ENCODE measurements around the gene IMMT.

Gene IMMT

DNA sequence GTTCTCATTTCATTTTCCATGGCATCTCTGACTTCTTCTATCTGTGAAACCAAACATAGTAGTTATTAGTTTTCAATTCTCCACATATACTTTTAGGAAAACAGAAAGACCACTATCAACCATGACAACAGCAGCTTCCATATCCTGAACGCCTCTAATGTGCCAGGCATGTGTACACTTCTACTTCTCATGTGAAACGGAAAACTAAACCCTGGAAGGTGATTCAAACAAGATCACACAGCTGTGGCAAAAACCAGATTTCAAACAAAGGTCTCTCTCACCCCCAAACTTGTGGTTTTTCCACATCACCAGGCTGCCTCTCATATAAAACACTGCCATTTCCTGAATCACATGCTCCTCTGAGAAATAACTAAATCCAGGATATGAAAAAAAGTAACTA lies 47.5 kb downstream of the IMMT start:
- in situ Hi-C loops (cut with HindIII; ENCODE audit: low sequenced_read_pairs): no loop called here

DNA sequence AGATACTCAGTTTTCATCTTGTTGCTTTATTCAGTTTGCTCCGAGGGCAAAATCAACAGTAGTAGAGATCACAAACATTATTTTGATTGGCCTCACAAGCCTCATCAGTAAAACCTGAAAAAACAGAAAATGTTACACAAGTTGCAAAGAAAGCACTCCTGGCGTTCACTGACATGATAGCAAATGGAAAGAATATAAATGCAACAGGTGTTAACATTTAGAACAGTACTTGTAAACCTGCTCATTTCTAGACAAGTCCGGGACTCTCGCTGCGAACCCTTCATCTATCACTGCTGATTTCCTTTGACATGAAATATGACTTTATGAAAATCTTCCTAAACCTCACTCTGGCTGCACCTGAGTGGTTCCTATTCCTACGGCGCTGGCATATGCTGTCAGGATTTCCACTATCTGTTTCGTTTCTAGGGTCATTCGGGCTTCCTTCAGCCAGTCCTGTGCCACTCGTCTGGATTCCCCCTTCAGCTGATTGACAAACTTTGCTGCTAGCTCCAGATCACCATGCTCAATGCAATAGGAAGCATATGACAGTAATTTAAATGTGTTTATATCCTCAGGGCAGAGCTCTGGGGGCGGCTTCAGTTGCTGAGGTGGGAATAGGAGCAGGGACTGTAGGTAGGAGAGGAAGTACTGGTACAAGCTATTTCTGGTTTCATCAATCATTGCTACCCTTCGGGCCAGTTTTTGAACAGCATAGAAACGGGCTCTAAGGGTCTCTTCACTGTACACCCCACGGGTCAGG lies 51.2 kb downstream of the IMMT start:
- in situ Hi-C loops (cut with HindIII; ENCODE audit: low sequenced_read_pairs): no loop called here

DNA sequence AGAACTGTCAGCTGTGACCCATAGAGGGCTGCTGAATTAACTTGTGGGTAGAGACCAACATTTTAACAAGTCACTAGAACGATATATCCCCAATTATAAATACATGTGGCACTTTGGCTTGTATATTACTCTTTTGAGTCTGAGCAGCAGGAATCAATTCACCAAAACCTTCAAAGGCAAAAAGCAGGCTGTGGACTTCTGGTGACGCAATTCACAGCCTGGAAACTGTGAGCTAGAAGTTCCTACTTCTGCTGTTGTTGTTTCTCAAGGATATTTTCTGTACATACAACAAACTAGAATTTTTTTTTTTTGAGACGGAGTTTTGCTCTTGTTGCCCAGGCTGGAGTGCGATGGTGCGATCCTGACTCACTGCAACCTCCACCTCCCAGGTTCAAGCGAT lies 52.0 kb downstream of the IMMT start:
- in situ Hi-C loops (cut with HindIII; ENCODE audit: low sequenced_read_pairs): no loop called here

GRCh38 chr2:86142436-86143257 lies 52.6 kb downstream of the IMMT start:
- in situ Hi-C loops (cut with HindIII; ENCODE audit: low sequenced_read_pairs): no loop called here

GRCh38 chr2:86140969-86141392 lies 54.3 kb downstream of the IMMT start:
- in situ Hi-C loops (cut with HindIII; ENCODE audit: low sequenced_read_pairs): no loop called here

GRCh38 chr2:86139981-86140380 lies 55.3 kb downstream of the IMMT start:
- in situ Hi-C loops (cut with HindIII; ENCODE audit: low sequenced_read_pairs): no loop called here

- in situ Hi-C loops (cut with HindIII; ENCODE audit: low sequenced_read_pairs): no loop called here
Observed at GRCh38 chr2:86138736-86139625, 56.3 kb downstream of the IMMT start.

- in situ Hi-C loops (cut with HindIII; ENCODE audit: low sequenced_read_pairs): no loop called here
Observed at GRCh38 chr2:86136141-86136540, 59.1 kb downstream of the IMMT start.

- in situ Hi-C loops (cut with HindIII; ENCODE audit: low sequenced_read_pairs): no loop called here
Observed at GRCh38 chr2:86135653-86136052, 59.6 kb downstream of the IMMT start.

DNA sequence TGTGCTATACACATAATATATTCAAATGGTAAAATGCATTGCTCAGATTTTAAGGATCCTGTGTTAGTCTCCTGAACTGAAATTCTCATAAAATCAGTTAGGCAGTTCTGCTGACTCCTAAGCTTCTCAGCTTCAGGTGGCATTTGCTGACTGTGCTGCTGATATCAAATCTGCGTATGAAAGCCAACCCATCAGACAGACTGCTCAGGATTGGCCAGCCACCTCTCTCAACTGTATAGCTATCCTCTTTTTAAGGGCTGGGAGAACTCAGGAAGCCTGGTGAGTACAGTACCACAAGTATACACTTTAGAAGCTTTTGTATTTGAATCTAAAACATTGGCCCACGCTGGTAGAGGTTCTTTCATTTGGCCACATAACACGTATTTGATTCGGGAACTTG lies 60.6 kb downstream of the IMMT start:
- in situ Hi-C loops (cut with HindIII; ENCODE audit: low sequenced_read_pairs): loop anchor here (5.0 kb wide), 1 partner anchor 48 kb away; no protein-coding TSS in a partner anchor

DNA sequence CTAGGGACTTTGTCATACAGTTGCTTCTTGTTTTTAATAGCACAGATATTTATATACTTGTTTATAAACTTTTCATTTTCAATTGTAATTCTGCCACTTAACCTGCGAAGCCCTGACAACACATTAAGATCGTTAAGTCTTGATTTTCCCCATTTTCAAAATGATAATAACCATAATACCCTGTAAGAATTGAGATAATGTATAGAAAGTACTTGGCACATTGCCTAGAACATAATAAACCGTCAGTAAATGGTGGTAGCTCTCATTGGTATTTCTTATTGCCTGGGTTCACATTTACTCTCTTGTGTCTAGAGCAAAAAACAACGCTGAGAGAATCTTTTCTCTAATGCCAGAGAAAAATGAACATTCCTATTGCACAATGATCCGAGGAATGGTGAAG lies 70.6 kb downstream of the IMMT start:
- in situ Hi-C loops (cut with HindIII; ENCODE audit: low sequenced_read_pairs): no loop called here

- in situ Hi-C loops (cut with HindIII; ENCODE audit: low sequenced_read_pairs): no loop called here
Observed at GRCh38 chr2:86123328-86123925, 71.8 kb downstream of the IMMT start.

- in situ Hi-C loops (cut with HindIII; ENCODE audit: low sequenced_read_pairs): no loop called here
Observed at GRCh38 chr2:86118130-86118529, 77.1 kb downstream of the IMMT start.

DNA sequence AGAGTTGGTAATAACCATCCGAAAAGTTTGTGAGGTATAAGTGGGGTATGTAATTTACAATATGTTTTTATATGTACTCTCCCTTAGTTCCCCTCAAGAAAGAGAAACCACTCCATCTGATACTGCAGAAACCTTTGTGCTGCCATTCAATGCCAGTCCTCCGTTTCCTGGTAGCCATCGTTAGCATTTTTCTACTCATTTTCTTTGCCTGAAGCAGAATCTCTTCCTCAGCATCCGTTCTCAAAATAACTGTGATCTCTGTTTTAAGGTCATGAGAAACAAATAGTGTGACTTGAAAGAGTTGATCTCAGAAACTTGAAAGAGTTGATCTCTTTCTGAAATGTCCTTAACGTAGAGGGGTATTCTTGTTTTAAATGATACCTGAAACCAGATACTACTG lies 88.2 kb downstream of the IMMT start:
- in situ Hi-C loops (cut with HindIII; ENCODE audit: low sequenced_read_pairs): no loop called here

DNA sequence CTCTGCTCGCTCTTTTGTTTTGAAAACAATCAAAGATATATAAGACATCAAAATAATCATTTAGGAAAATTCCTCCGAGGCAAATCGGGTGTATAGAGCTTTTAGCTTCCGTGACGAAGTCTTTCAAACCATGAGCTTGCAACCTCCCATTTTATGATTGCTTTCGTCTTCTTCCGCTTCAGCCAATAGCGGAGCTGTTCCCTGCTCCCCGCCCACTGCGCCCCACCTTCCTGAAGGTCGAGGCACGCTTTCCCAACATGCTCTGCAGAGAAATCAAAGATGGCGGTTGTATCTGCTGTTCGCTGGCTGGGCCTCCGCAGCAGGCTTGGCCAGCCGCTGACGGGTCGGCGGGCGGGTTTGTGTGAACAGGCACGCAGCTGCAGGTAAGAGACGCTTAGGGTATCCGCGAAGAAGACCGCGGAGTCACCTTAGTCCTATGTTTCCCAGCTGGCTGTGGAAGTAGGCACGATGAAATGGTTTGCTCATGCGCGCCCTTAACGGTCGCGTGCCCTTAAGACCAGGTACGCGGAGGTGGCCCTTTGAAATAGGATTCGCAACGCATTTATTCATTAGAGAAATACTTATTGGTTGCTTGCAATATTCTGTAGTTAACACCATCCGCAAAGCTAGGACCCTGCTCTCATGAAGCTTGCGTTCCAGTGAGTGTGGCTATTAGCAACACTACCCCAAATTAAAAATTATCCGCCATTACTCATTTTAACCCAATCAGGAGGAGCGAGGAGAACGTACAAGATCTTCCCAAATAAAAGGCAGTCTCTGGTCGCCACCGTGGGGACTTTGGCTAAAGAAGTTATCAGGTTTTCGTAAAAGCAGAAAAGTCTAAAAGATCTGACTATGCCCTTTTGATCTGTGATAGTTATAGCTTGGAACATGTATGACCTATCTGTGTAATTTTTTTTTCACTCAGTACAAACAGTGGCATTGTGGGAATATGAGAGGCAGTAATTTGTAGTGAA lies 89.0 kb downstream of the IMMT start, which contains the start of gene PTCD3:
PTCD3 (plus strand) TSS at position 267 of the 977 bp plus-strand sequence; CDS start at position 280, 13 bp downstream.
- in situ Hi-C loops (cut with HindIII; ENCODE audit: low sequenced_read_pairs): no loop called here

DNA sequence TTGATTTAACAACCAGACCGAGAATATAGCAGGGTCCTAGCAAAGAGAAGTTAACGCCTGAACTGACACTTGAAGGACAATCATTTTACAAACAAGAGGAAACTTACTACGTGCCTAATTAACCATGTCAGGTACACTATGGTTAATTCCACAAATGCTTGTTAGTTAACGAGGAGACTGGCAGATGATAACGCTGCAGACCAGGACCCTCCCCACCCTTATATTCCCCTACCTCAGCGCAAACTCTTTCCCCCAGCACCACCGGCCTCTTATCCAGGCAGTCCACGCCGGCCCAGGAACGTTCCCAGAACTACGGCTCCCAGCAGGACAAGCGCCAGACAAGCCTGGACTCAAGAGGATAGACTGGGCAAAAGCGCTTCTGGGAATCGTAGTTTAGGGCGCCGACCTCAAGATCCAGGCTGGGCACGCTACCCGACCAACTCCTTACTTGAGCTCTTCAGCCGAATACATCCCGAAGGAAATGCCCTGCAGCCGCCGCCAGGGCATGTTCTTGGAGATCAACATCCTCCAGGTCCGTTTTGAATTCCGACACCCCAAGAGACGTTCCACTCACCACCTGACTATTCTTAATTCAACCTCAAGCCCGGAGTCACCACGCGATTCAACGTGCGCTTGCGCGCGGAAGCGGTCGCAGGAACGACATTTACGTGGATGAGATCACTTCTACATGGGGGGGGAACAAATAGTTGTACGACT lies 89.9 kb downstream of the IMMT start, which contains the start of gene POLR1A:
POLR1A (minus strand) TSS at position 635 of the 717 bp plus-strand sequence; CDS start at position 525, 110 bp downstream.
- in situ Hi-C loops (cut with HindIII; ENCODE audit: low sequenced_read_pairs): no loop called here

DNA sequence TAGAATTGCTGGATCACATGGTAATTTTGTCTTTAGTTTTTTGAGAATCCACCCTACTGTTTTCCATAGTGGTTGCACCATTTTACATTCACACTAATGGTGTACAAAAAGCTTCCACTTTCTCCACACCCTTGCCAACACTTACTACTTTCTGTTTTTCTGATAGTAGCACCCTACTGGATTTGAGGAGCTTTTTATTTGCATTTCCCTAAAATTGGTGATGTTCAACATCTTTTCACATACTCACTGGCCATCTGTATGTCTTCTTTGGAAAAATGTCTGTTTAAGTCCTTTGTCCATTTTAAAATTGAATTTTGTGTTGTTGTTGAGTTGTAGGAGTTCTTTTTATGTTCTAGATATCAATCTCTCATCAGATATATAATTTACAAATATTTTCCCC lies 93.1 kb downstream of the IMMT start:
- in situ Hi-C loops (cut with HindIII; ENCODE audit: low sequenced_read_pairs): no loop called here

GRCh38 chr2:86097913-86098312 lies 97.3 kb downstream of the IMMT start:
- in situ Hi-C loops (cut with HindIII; ENCODE audit: low sequenced_read_pairs): no loop called here
